Astrocyte (in vitro differentiated cells and primary cell): ENCODE data around the gene WDR4. TPM values are rescaled to one million over a fixed set of nuclear protein-coding genes. Genes with fewer than 3 reads are reported as not detected.

Experiments used
- DNase-seq: peaks from one replicate; pipeline ENCODE4 v3.0.0-alpha.2; 2010; ENCODE audit warnings: low read depth
- FAIRE-seq: peaks from 2 replicates; lab custom pipeline; 2011; peaks lifted over from hg19 to GRCh38; lab: Jason Lieb, UNC
- H2AFZ ChIP-seq: 2 replicates; pipeline ENCODE4 v1.6.0; 2012; ENCODE audit warnings: low read depth, low read length, inconsistent platforms
- H3K27ac ChIP-seq: 2 replicates; pipeline ENCODE4 v1.5.1; 2011; ENCODE audit warnings: low read depth, low read length, inconsistent platforms
- H3K27me3 ChIP-seq: 2 replicates; pipeline ENCODE4 v1.6.0; 2011; ENCODE audit warnings: low read length, inconsistent platforms; ENCODE audit not compliant: insufficient read depth
- H3K36me3 ChIP-seq: 2 replicates; pipeline ENCODE4 v1.5.1; 2011; ENCODE audit warnings: low read length, inconsistent platforms; ENCODE audit not compliant: insufficient read depth
- H3K4me1 ChIP-seq: 2 replicates; pipeline ENCODE4 v1.5.1; 2011; ENCODE audit warnings: low read length, inconsistent platforms; ENCODE audit not compliant: insufficient read depth
- H3K4me2 ChIP-seq: 2 replicates; pipeline ENCODE4 v1.6.0; 2012; ENCODE audit warnings: low read length, inconsistent platforms
- H3K4me3 ChIP-seq: 2 replicates; pipeline ENCODE4 v1.5.1; 2011; ENCODE audit warnings: low read depth, mild to moderate bottlenecking, low read length, inconsistent platforms; ENCODE audit not compliant: insufficient read depth
- H3K79me2 ChIP-seq: 2 replicates; pipeline ENCODE4 v1.6.0; 2012; ENCODE audit warnings: mild to moderate bottlenecking, low read length, inconsistent platforms; ENCODE audit not compliant: insufficient read depth
- H3K9ac ChIP-seq: 2 replicates; pipeline ENCODE4 v1.6.0; 2012; ENCODE audit warnings: mild to moderate bottlenecking, low read length, inconsistent platforms
- H3K9me3 ChIP-seq: 2 replicates; pipeline ENCODE4 v1.5.1; 2012; ENCODE audit warnings: low read depth, mild to moderate bottlenecking, low read length, inconsistent platforms; ENCODE audit not compliant: insufficient read depth
- H4K20me1 ChIP-seq: 2 replicates; pipeline ENCODE4 v1.6.0; 2012; ENCODE audit warnings: low read length, inconsistent platforms; ENCODE audit not compliant: insufficient read depth
- H3K27ac Mint-ChIP-seq: one replicate; pipeline ENCODE4 v1.8.0; 2021; ENCODE audit warnings: mild to moderate bottlenecking, mixed read lengths; ENCODE audit not compliant: unreplicated experiment
- H3K27me3 Mint-ChIP-seq: one replicate; pipeline ENCODE4 v1.8.0; 2021; ENCODE audit warnings: low read depth, mixed read lengths; ENCODE audit not compliant: unreplicated experiment
- H3K36me3 Mint-ChIP-seq: one replicate; pipeline ENCODE4 v1.8.0; 2021; ENCODE audit warnings: low read depth, mixed read lengths; ENCODE audit not compliant: unreplicated experiment
- H3K4me1 Mint-ChIP-seq: one replicate; pipeline ENCODE4 v1.8.0; 2021; ENCODE audit warnings: low read depth, mixed read lengths; ENCODE audit not compliant: unreplicated experiment
- H3K4me3 Mint-ChIP-seq: one replicate; pipeline ENCODE4 v1.8.0; 2021; ENCODE audit warnings: mild to moderate bottlenecking, moderate library complexity, mixed read lengths; ENCODE audit not compliant: unreplicated experiment
- H3K9me3 Mint-ChIP-seq: one replicate; pipeline ENCODE4 v1.8.0; 2021; ENCODE audit warnings: mild to moderate bottlenecking, mixed read lengths; ENCODE audit not compliant: unreplicated experiment
- EZH2 ChIP-seq: IDR thresholded peaks from 2 replicates; pipeline ENCODE4 v1.6.1; 2012; ENCODE audit warnings: mild to moderate bottlenecking, low read length, inconsistent platforms; ENCODE audit not compliant: insufficient read depth
- total RNA-seq: library from RNA; stranded (reverse); gene quantifications from 2 replicates; pipeline ENCODE4 v1.2.1, GENCODE V29; 2021
- TF ChIP-seq, protein P1 (sequence below): IDR thresholded peaks from 2 replicates; pipeline ENCODE4 v1.5.1; 2011; ENCODE audit warnings: low read depth, mild to moderate bottlenecking, inconsistent platforms, low read length, moderate library complexity; ENCODE audit not compliant: insufficient read depth

Gene WDR4
- total RNA-seq, 1 donor from 2014 or later = 20.5 TPM

DNA sequence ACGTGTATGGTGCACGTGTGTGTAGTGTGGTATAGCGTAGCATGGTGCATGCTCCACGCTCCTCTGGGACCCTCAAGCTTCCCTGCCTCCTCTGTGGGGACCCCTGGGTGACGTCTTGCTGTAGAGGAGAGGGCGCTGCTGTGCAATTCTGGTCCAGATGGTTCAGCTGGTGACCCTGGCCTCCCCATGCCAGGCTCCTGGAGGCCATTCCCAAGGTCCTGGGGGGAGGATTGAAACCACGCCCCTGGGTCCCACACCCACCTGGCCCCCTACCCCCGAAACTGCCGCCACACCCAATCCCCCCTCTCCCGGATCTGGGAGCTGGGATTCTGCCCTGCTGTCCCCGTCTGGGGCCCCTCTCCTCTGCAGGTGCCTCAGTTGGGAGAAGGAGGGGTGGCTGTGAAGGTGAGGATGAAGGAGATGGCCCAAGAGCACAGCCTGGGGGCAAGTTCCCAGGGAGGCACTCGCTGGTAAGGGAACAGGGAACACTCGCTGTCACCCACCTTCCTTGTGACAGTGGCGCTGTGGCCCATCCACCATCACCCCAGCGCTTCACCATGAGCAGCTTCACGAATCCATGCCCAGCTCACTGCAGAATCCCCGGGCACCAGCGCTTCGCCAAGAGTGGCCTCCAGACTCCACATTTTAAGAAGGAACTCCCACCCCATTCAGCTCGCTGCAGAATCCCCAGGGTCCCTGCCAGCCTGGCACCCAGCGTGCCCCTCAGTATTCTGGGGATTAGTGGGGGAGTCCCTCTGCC lies 38.0 kb downstream of the WDR4 start:
- peaks cover 11% of the 10 kb centered on the region for H3K36me3 Mint-ChIP-seq
- H3K27ac Mint-ChIP-seq = no peak overlapping the region
- peaks cover 15% of the 10 kb centered on the region for H3K36me3 ChIP-seq
- no peaks in the 10 kb centered on the region for H3K27me3 ChIP-seq
- no peak overlapping the region for H3K4me2 ChIP-seq
- peaks cover 73% of the 10 kb centered on the region for H4K20me1 ChIP-seq
- no peaks in the 10 kb centered on the region for H3K27me3 Mint-ChIP-seq
- no peak overlapping the region for H2AFZ ChIP-seq
- H3K9ac ChIP-seq = no peak overlapping the region
- H3K4me3 Mint-ChIP-seq = no peak overlapping the region
- H3K79me2 ChIP-seq = peaks cover 36% of the 10 kb centered on the region
- H3K9me3 Mint-ChIP-seq = no peaks in the 10 kb centered on the region
- H3K4me3 ChIP-seq = no peak overlapping the region
- TF ChIP-seq EZH2 = no peak
- TF ChIP-seq, protein P1, sequence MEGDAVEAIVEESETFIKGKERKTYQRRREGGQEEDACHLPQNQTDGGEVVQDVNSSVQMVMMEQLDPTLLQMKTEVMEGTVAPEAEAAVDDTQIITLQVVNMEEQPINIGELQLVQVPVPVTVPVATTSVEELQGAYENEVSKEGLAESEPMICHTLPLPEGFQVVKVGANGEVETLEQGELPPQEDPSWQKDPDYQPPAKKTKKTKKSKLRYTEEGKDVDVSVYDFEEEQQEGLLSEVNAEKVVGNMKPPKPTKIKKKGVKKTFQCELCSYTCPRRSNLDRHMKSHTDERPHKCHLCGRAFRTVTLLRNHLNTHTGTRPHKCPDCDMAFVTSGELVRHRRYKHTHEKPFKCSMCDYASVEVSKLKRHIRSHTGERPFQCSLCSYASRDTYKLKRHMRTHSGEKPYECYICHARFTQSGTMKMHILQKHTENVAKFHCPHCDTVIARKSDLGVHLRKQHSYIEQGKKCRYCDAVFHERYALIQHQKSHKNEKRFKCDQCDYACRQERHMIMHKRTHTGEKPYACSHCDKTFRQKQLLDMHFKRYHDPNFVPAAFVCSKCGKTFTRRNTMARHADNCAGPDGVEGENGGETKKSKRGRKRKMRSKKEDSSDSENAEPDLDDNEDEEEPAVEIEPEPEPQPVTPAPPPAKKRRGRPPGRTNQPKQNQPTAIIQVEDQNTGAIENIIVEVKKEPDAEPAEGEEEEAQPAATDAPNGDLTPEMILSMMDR = no peak
- FAIRE-seq (no peak), DNase-seq (no peak)
- H3K9me3 ChIP-seq = no peaks in the 10 kb centered on the region
- H3K4me1 Mint-ChIP-seq = no peaks in the 10 kb centered on the region
- H3K4me1 ChIP-seq = peaks cover 5% of the 10 kb centered on the region
- no peak overlapping the region for H3K27ac ChIP-seq

DNA sequence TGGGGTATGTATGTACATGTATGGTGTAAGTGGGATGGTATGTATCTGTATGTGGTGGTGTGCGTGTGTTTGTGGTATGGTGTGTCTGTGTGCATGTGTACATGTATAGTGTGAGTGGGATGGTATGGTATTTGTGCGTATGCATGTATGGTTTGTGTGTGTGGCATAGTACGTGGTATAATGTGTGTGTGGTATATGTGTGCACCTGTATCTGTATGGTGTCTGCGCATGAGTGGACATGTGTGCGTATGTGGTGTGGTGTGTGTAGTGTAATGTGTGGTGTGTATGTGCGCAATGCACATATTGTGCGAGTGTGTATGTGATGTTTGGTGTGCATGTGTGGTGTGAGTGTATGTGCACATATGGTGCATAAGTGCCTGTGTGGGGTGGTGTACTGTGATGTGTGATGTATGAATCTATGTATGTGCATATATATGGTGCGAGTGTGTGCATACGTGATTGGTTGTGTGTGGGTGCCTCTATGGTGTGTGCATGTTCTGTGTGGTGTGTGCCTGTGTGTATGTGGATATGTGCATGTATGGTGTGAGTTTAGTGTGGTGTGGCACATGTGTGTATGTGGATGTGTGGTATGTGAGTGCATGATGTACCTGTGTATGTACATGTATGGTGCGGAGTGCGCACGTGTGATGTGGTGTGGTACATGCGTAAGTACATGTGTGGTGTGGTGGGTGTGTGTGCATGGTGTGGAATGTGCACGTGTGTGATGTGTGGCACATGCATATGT lies 38.8 kb downstream of the WDR4 start:
- TF ChIP-seq, protein P1 = no peak
- TF ChIP-seq EZH2 = no peak
- H3K27me3 Mint-ChIP-seq = no peaks in the 10 kb centered on the region

More for the DNA sequence above, 38.8 kb downstream of the WDR4 start:
- H3K36me3 Mint-ChIP-seq = peaks cover 11% of the 10 kb centered on the region
- no peaks in the 10 kb centered on the region for H3K4me1 Mint-ChIP-seq
- Histone ChIP-seq H3K9me3 (no peaks in the 10 kb centered on the region), H3K4me1 (peaks cover 5% of the 10 kb centered on the region), H3K4me3 (no peak overlapping the region), H3K9ac (no peak overlapping the region), H2AFZ (no peak overlapping the region), H3K27me3 (no peaks in the 10 kb centered on the region), H4K20me1 (peaks cover 66% of the 10 kb centered on the region), H3K36me3 (peaks cover 12% of the 10 kb centered on the region), H3K79me2 (peaks cover 30% of the 10 kb centered on the region), H3K27ac (no peak overlapping the region), H3K4me2 (no peak overlapping the region)
- H3K27ac Mint-ChIP-seq = no peak overlapping the region
- DNase-seq (no peak), FAIRE-seq (peak; percentile 26)
- H3K4me3 Mint-ChIP-seq = no peak overlapping the region
- no peaks in the 10 kb centered on the region for H3K9me3 Mint-ChIP-seq
